ACC112 (cell line): ENCODE data around the gene SMKR1.

Experiments
- H2AFZ ChIP-seq: fragments of 200-600 bp; sonication (generic); one replicate; pipeline ENCODE4 v1.6.0; 2017; ENCODE audit warnings: antibody characterized with exemption, low read length; ENCODE audit not compliant: unreplicated experiment
- H3K27ac ChIP-seq: fragments of 200-600 bp; sonication (generic); 2 replicates; pipeline ENCODE4 v1.5.1; 2014; ENCODE audit warnings: low read depth, mild to moderate bottlenecking, antibody characterized with exemption, low read length, moderate library complexity
- H3K27me3 ChIP-seq: fragments of 200-600 bp; sonication (generic); 2 replicates; pipeline ENCODE4 v1.6.1; 2014; ENCODE audit warnings: mild to moderate bottlenecking, antibody characterized with exemption, low read length, moderate library complexity, mixed read lengths; ENCODE audit not compliant: insufficient read depth
- H3K36me3 ChIP-seq: fragments of 200-600 bp; sonication (generic); 2 replicates; pipeline ENCODE4 v1.6.1; 2016; ENCODE audit warnings: mild to moderate bottlenecking, antibody characterized with exemption, low read length, moderate library complexity, mixed read lengths; ENCODE audit not compliant: insufficient read depth
- H3K4me1 ChIP-seq: fragments of 200-600 bp; sonication (generic); one replicate; pipeline ENCODE4 v1.6.1; 2016; ENCODE audit warnings: low read length, mixed read lengths; ENCODE audit not compliant: insufficient read depth, unreplicated experiment, control insufficient read depth
- H3K4me3 ChIP-seq: fragments of 200-600 bp; sonication (generic); 2 replicates; pipeline ENCODE4 v1.5.1; 2014; ENCODE audit warnings: mild to moderate bottlenecking, low read depth, low read length
- H3K79me2 ChIP-seq: fragments of 200-600 bp; sonication (generic); one replicate; pipeline ENCODE4 v1.6.0; 2016; ENCODE audit warnings: low read length; ENCODE audit not compliant: control insufficient read depth, unreplicated experiment, insufficient read depth

The SMKR1 gene

DNA sequence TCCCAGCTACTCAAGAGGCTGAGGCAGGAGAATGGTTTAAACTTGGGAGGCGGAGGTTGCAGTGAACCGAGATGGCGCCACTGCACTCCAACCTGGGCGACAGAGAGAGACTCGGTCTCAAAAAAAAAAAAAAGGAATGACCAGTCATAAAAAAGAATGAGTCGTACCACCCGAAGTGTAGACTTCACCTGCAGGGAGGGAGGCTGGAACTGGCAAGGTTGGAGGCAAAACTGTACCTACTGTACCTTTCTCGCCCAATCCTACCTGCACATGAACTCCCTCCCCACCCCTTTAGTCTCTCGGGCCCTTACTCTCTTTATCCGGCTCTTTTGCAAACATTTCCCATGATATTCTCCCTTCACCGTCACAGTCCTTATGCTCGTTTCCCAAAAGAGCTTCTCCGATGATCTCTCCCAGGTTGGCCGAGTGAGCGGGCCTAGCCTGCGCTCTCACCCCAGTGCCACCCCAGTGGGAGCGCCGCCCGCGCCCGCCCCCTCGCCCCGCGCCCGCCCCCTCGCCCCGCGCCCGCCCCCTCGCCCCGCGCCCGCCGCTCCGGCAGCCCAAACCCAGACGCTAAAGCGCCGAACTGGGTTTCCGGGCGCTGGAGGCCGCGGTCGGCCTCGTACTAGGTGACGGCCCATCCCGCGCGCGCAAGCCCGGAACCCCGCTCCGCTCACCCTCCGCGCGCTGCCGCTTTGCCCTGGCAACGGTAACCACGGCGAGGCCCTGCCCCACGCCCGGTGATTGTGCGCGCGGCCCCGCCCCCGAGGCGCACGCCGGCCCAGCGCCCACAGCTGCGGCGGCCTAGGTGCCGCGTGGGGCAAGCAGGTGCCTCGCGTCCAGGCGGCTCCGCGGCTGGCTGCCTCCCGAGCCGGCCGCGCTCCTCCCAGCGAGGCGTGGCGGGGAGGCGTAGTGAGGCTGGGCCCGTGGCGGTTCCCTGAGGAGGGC, at the start of gene SMKR1:
Gene SMKR1, plus strand, starts transcription at position 772 of the 948 bp plus-strand sequence. CDS start 294 bp downstream, outside the sequence.
- H3K36me3 ChIP-seq, result no peaks in the 10 kb centered on the region

DNA sequence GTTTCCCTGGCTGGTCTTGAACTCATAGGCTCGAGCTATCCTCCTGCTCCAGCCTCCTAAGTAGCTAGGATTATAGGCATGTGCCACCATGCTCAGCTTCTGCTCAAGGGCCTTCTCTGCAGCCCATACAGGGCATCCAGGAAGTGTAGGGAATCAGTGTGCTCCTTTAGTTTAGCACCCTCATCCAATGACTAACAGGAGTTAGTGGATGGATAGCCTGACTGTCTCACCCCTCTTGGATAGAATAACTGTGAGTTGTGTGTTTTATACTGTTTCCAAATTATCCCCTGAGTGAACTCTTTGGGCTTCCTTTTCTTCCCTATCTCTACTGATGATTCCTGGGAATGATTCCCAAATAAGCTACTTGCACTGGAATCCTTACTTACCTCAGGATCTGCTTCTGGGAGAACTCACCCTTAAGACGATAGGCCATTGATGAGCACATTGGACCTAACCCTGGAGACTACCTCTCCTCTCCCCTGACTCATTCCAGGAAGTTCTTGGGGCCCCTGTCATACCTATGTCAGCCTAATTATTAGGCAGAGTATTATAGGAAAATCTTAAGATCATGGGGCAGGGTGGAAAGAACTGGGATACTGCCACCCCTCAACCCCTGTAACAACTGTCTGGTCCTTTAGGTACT, 49.6 kb upstream of the SMKR1 start:
- Histone ChIP-seq H3K27ac (no peak overlapping the region), H3K4me1 (no peaks in the 10 kb centered on the region), H3K79me2 (no peaks in the 10 kb centered on the region), H3K4me3 (no peak overlapping the region), H3K36me3 (peaks cover 45% of the 10 kb centered on the region), H2AFZ (no peak overlapping the region), H3K27me3 (no peaks in the 10 kb centered on the region)

More for the DNA sequence above, at the start of gene SMKR1:
- no peak within 1 kb of the TSS for H3K27ac ChIP-seq
- H2AFZ ChIP-seq, result peak within 1 kb of the TSS; percentile 82
- H3K27me3 ChIP-seq, result peaks cover 9% of the 10 kb centered on the region; the same call in 1 of the 2 replicates
- H3K4me3 ChIP-seq, result peak within 1 kb of the TSS; percentile 75
- no peaks in the 10 kb centered on the region for H3K79me2 ChIP-seq
- H3K4me1 ChIP-seq, result no peaks in the 10 kb centered on the region

GRCh38 chr7:129453510-129454248, 48.7 kb upstream of the SMKR1 start:
- H3K27ac ChIP-seq, result no peak overlapping the region
- no peak overlapping the region for H3K4me3 ChIP-seq
- no peak overlapping the region for H2AFZ ChIP-seq
- no peaks in the 10 kb centered on the region for H3K79me2 ChIP-seq
- peaks cover 35% of the 10 kb centered on the region for H3K36me3 ChIP-seq
- no peaks in the 10 kb centered on the region for H3K4me1 ChIP-seq
- H3K27me3 ChIP-seq, result no peaks in the 10 kb centered on the region

DNA sequence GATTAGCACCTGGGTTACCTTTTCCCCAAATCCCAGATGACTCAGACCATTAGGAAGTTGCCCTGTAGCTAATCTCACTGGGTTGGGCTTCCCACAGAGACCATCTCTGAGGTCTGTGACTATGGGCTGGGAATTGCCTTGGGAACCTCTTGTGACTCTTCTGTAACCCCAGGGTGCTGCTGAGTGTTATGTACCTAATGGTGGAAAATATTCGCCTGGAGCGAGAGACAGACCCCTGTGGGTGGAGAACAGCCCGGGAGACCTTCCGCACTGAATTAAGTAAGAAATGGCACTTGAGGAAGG, 48.1 kb upstream of the SMKR1 start:
- no peak overlapping the region for H3K27ac ChIP-seq
- H3K4me1 ChIP-seq, result no peaks in the 10 kb centered on the region
- H2AFZ ChIP-seq, result no peak overlapping the region
- peaks cover 32% of the 10 kb centered on the region for H3K36me3 ChIP-seq
- H3K79me2 ChIP-seq, result no peaks in the 10 kb centered on the region
- H3K4me3 ChIP-seq, result no peak overlapping the region
- no peaks in the 10 kb centered on the region for H3K27me3 ChIP-seq

DNA sequence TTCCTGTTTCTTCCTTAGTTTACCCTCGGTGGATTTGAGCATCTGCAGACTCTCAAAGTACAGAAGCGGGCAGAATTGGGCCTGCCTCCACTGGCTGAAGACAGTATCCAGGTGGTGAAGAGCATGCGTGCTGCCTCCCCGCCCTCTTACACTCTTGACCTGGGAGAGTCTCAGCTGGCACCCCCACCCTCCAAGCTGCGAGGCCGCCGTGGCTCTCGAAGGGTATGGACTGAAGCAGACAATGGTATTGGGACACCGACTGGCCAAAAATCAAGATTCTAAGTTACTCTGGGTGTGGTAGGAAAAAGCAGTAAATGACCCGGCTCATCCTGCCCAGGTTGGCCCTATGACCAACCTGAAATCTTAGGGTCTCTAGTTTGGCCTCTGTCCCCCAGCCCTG, 45.9 kb upstream of the SMKR1 start:
- Histone ChIP-seq H3K4me3 (no peak overlapping the region), H2AFZ (no peak overlapping the region), H3K79me2 (no peaks in the 10 kb centered on the region), H3K27me3 (no peaks in the 10 kb centered on the region), H3K4me1 (no peaks in the 10 kb centered on the region), H3K27ac (no peak overlapping the region), H3K36me3 (peaks cover 40% of the 10 kb centered on the region)

GRCh38 chr7:129457101-129457500, 45.2 kb upstream of the SMKR1 start:
- peaks cover 35% of the 10 kb centered on the region for H3K36me3 ChIP-seq

GRCh38 chr7:129458171-129458570, 44.2 kb upstream of the SMKR1 start:
- no peaks in the 10 kb centered on the region for H3K79me2 ChIP-seq
- no peaks in the 10 kb centered on the region for H3K27me3 ChIP-seq
- H3K4me1 ChIP-seq, result no peaks in the 10 kb centered on the region
- H3K36me3 ChIP-seq, result peaks cover 44% of the 10 kb centered on the region
- no peak overlapping the region for H3K4me3 ChIP-seq
- no peak overlapping the region for H2AFZ ChIP-seq
- no peak overlapping the region for H3K27ac ChIP-seq

More at GRCh38 chr7:129457101-129457500, 45.2 kb upstream of the SMKR1 start:
- H2AFZ ChIP-seq, result no peak overlapping the region
- H3K27ac ChIP-seq, result no peak overlapping the region
- no peak overlapping the region for H3K4me3 ChIP-seq
- no peaks in the 10 kb centered on the region for H3K4me1 ChIP-seq
- no peaks in the 10 kb centered on the region for H3K27me3 ChIP-seq
- H3K79me2 ChIP-seq, result no peaks in the 10 kb centered on the region

DNA sequence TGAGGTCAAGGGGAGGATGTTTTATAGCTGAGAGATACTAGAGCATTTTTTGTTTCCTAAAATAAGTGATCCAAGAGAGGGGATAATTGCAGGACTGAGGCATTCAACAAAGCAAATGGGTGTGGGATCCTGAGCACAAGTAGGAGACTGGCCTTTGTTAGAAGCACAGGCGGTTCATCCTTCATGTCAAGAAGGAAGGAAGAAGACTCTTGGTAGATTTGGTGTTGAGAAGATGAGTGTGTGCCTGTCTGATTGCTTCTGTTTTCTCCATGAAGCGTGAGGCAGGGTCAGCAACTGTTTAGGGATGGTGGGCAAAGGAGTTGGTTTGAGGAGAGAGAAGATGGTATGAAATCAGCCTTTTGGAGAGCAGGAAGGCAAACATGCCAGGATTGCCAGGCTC, 40.5 kb upstream of the SMKR1 start:
- Histone ChIP-seq H2AFZ (no peak overlapping the region), H3K27ac (no peak overlapping the region), H3K36me3 (peaks cover 34% of the 10 kb centered on the region), H3K4me1 (peaks cover 2% of the 10 kb centered on the region), H3K4me3 (no peak overlapping the region), H3K79me2 (no peaks in the 10 kb centered on the region), H3K27me3 (no peaks in the 10 kb centered on the region)

- Histone ChIP-seq H3K27me3 (no peaks in the 10 kb centered on the region), H3K79me2 (no peaks in the 10 kb centered on the region), H3K4me3 (no peak overlapping the region), H2AFZ (no peak overlapping the region), H3K36me3 (peaks cover 33% of the 10 kb centered on the region), H3K4me1 (peaks cover 4% of the 10 kb centered on the region), H3K27ac (no peak overlapping the region)
Observed at GRCh38 chr7:129462420-129462819, 39.9 kb upstream of the SMKR1 start.

GRCh38 chr7:129464194-129464593, 38.1 kb upstream of the SMKR1 start:
- H3K27me3 ChIP-seq, result no peaks in the 10 kb centered on the region

More at GRCh38 chr7:129464194-129464593, 38.1 kb upstream of the SMKR1 start:
- Histone ChIP-seq H3K4me1 (peaks cover 4% of the 10 kb centered on the region), H2AFZ (no peak overlapping the region), H3K36me3 (peaks cover 34% of the 10 kb centered on the region), H3K27ac (no peak overlapping the region), H3K79me2 (no peaks in the 10 kb centered on the region), H3K4me3 (no peak overlapping the region)
